BJ (cell line): ENCODE measurements around the gene SOBP. TPM values are rescaled to one million over a fixed set of nuclear protein-coding genes. Genes with fewer than 3 reads are reported as not detected.

Source experiments
- CTCF ChIA-PET: fragments of 350-600 bp; formaldehyde crosslinking; extraction: SDS; loops from one replicate; lab custom pipeline; 2021; ENCODE audit warnings: antibody characterized with exemption, inconsistent platforms; lab: Yijun Ruan, JAX
- POLR2A ChIA-PET: fragments of 300-600 bp; sonication (Branson Sonifier 250); formaldehyde crosslinking; extraction: SDS; loops from one replicate; lab custom pipeline; 2021; ENCODE audit warnings: antibody characterized with exemption; lab: Charles Lee
- DNase-seq: peaks from one replicate; pipeline ENCODE4 v3.0.0-alpha.2; 2011; ENCODE audit warnings: low read depth
- H3K27me3 ChIP-seq: 2 replicates; pipeline ENCODE4 v1.6.0; 2011; ENCODE audit warnings: low read length; ENCODE audit not compliant: control insufficient read depth, insufficient read depth
- H3K36me3 ChIP-seq: 2 replicates; pipeline ENCODE4 v1.5.1; 2011; ENCODE audit warnings: low read length; ENCODE audit not compliant: control insufficient read depth, insufficient read depth
- H3K4me3 ChIP-seq: 2 replicates; pipeline ENCODE4 v1.5.1; 2011; ENCODE audit warnings: low read depth, mild to moderate bottlenecking, control low read depth, low read length
- CTCF ChIP-seq: IDR thresholded peaks from 2 replicates; pipeline ENCODE4 v1.5.1; 2011; ENCODE audit warnings: low read depth, mild to moderate bottlenecking, control low read depth, inconsistent platforms, low read length, moderate library complexity; ENCODE audit not compliant: insufficient read depth
- polyA plus RNA-seq: library from polyadenylated mRNA; depleted of rRNA; stranded (reverse); fragments of >200 nt; gene quantifications from 2 replicates; pipeline ENCODE4 v1.2.3, GENCODE V29; 2011

The SOBP gene
- polyA plus RNA-seq, 1 experiment: not detected

- no peak for TF ChIP-seq CTCF
- Histone ChIP-seq H3K27me3 (no peaks in the 10 kb centered on the region), H3K36me3 (no peaks in the 10 kb centered on the region), H3K4me3 (no peak overlapping the region)
- POLR2A ChIA-PET: no interaction called here
- CTCF ChIA-PET: interaction anchor here (1.0 kb wide), 1 partner anchor 21 kb away, joined by 3 read pairs; no protein-coding TSS in a partner anchor
- DNase-seq: no peak
Observed at GRCh38 chr6:107620732-107621131, 130.8 kb downstream of the SOBP start.

DNA sequence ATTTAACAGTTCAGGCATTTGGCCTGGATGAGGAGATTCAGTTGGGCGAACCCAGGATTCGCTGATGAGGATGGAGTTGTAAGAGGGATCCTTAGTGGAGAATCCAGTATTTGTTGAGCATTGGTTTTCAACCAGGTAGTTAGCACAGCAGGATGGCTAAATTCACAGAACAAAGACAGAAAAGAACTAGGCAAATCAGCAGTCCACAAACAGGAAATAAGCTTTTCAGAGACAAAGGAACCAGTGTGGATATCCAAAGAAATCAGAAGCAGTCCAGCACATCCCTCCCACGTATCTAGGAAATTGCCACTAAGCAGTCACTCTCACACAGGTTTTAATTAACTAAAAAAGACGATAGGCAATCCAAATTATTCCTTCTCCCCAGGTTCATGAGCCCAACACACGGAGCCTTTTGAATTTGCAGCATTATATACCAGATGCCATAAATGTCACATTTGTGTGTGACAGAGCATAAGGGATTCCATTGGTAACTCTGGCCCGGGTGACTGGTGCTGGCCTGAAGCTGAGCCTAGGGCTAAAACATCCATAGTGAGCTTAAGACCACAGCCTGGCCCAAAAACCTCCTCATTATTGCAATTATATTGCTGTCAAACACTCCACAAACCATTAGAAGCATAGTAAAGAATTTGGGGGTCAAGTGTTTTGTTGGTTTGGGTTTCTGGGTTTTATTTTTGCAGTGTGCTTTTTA, 131.5 kb downstream of the SOBP start:
- no peak for DNase-seq
- no peaks in the 10 kb centered on the region for H3K36me3 ChIP-seq
- ChIA-PET POLR2A (no interaction called here), CTCF (interaction anchor here (1.0 kb wide), 1 partner anchor 22 kb away, joined by 3 read pairs; no protein-coding TSS in a partner anchor)
- no peak overlapping the region for H3K4me3 ChIP-seq
- no peak for TF ChIP-seq CTCF
- H3K27me3 ChIP-seq: no peaks in the 10 kb centered on the region

DNA sequence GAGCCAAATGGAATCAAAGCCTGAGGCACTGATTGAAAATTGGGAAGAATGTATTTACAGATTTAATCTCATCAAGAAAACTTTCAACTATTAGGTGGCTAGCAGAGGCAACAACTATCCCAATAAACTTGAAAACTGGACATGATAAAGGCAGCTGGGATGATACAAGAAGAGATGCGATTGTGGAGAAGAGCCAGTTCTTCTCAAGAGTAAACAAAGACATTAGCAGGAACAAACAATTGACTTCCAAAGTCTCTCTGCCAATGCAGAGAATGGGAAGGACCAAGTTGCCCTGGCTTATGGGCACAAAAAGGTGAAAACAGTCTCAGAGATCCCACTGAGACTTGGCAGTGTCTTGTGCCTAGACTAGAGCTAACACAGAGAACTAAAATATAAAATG, 132.4 kb downstream of the SOBP start:
- CTCF ChIA-PET: no interaction called here
- DNase-seq: no peak
- no peak for TF ChIP-seq CTCF
- no peak overlapping the region for H3K4me3 ChIP-seq
- H3K27me3 ChIP-seq: no peaks in the 10 kb centered on the region
- H3K36me3 ChIP-seq: no peaks in the 10 kb centered on the region
- POLR2A ChIA-PET: no interaction called here

- TF ChIP-seq CTCF: no peak
- no peak for DNase-seq
- H3K4me3 ChIP-seq: no peak overlapping the region
- ChIA-PET POLR2A (no interaction called here), CTCF (no interaction called here)
- no peaks in the 10 kb centered on the region for H3K36me3 ChIP-seq
- H3K27me3 ChIP-seq: no peaks in the 10 kb centered on the region
Observed at GRCh38 chr6:107624050-107624449, 134.1 kb downstream of the SOBP start.

GRCh38 chr6:107624541-107624940, 134.6 kb downstream of the SOBP start:
- no peaks in the 10 kb centered on the region for H3K27me3 ChIP-seq
- ChIA-PET POLR2A (no interaction called here), CTCF (no interaction called here)
- H3K4me3 ChIP-seq: no peak overlapping the region
- no peaks in the 10 kb centered on the region for H3K36me3 ChIP-seq
- no peak for TF ChIP-seq CTCF
- no peak for DNase-seq
